Testis (tissue), 3 donors: Measurements from ENCODE around the gene ZFP69. TPM values are rescaled to one million over a fixed set of nuclear protein-coding genes. Genes with fewer than 3 reads are reported as not detected.

Experiments used
- DNase-seq: peaks from one replicate; pipeline ENCODE4 v3.0.0-alpha.2; 2019
- H3K27ac ChIP-seq, 2 donors: fragments of 200-600 bp; sonication (generic); one replicate each; pipeline ENCODE4 v1.5.1; 2019
- H3K27me3 ChIP-seq: fragments of 200-600 bp; sonication (generic); one replicate; pipeline ENCODE4 v1.5.1; 2019
- H3K36me3 ChIP-seq: fragments of 200-600 bp; sonication (generic); one replicate; pipeline ENCODE4 v1.5.1; 2017; ENCODE audit warnings: low read depth; ENCODE audit errors: missing control alignments
- H3K4me1 ChIP-seq: fragments of 200-600 bp; sonication (generic); one replicate; pipeline ENCODE4 v1.5.1; 2019
- H3K4me3 ChIP-seq, 2 donors: fragments of 200-600 bp; sonication (generic); one replicate each; pipeline ENCODE4 v1.5.1; 2017 to 2019
- H3K9me3 ChIP-seq: fragments of 200-600 bp; sonication (generic); one replicate; pipeline ENCODE4 v1.5.1; 2017
- POLR2A ChIP-seq: fragments of 450-650 bp; IDR thresholded peaks from one replicate; pipeline ENCODE4 v1.6.1; 2017; ENCODE audit warnings: antibody characterized with exemption, mild to moderate bottlenecking, moderate library complexity
- WGBS, 2 donors: methylation state at CpG; one replicate each; pipeline ENCODE4 v1.1.5; 2018; 5-methylcytosine and 5-hydroxymethylcytosine counted together
- intact Hi-C: fragments of 100-400 bp; cut with DNase I; formaldehyde crosslinking; loops from one replicate; pipeline ENCODE4 v1.15.1; 2023; ENCODE audit warnings: low total_unique reads
- polyA plus RNA-seq: library from polyadenylated mRNA; stranded (reverse); fragments of 350-450 nt; fragmentation: Illumina TruSeq; extraction: RNeasy Lipid Tissue Mini Kit (QIAGEN cat#74804); gene quantifications from one replicate; pipeline ENCODE4 v1.2.3, GENCODE V29; 2014; ENCODE audit warnings: low read depth, low replicate concordance; ENCODE audit not compliant: insufficient read depth
- total RNA-seq, 2 donors: library from RNA; depleted of rRNA; stranded (reverse); fragments of >200 nt; gene quantifications; one replicate each; pipeline ENCODE4 v1.2.3, GENCODE V29; 2016
- TF ChIP-seq, protein P1 (sequence below), 3 experiments: fragments of 450-650 bp in 2 of 3; fragments of 200-600 bp in 1 of 3; sonication (generic) in 1 of 3; IDR thresholded peaks; one replicate each; pipeline ENCODE4 v1.5.1; 2016 to 2019; ENCODE audit warnings: antibody characterized with exemption in 3 of 3, mild to moderate bottlenecking in 2 of 3, moderate library complexity in 1 of 3

Gene ZFP69
- total and polyA plus RNA-seq, 3 donors from 2014 or later, result 5.4 to 9.3 (median 6.7) TPM

DNA sequence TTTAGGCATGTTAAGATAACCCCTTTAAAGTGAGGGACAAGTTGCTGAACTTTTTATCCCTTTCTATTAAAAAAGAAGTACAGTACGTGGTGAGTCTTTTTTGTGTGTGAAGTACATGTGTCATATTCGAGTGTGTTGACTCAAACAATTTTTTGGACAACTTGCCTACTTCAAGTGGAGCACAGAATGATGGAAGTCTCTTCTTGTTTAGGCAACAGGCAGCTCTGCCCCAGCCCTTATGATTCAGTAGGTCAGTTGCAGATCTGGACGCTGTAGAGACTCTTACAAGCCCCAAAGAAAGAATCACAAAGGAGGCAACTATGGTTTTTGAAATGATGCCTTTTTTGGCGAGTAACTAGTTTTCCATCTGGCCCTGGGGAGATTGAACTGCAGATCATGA lies 41.2 kb upstream of the ZFP69 start:
- no peaks in the 10 kb centered on the region for H3K36me3 ChIP-seq
- no peaks in the 10 kb centered on the region for H3K27me3 ChIP-seq
- TF ChIP-seq, protein P1, sequence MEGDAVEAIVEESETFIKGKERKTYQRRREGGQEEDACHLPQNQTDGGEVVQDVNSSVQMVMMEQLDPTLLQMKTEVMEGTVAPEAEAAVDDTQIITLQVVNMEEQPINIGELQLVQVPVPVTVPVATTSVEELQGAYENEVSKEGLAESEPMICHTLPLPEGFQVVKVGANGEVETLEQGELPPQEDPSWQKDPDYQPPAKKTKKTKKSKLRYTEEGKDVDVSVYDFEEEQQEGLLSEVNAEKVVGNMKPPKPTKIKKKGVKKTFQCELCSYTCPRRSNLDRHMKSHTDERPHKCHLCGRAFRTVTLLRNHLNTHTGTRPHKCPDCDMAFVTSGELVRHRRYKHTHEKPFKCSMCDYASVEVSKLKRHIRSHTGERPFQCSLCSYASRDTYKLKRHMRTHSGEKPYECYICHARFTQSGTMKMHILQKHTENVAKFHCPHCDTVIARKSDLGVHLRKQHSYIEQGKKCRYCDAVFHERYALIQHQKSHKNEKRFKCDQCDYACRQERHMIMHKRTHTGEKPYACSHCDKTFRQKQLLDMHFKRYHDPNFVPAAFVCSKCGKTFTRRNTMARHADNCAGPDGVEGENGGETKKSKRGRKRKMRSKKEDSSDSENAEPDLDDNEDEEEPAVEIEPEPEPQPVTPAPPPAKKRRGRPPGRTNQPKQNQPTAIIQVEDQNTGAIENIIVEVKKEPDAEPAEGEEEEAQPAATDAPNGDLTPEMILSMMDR (IDR thresholded peaks at IDR 0.05), result no peak
- no peak for TF ChIP-seq POLR2A
- WGBS, 2 donors, result 89 to 91% methylated on average over 4 of the region's 4 CpGs
- H3K4me3 ChIP-seq, result no peak overlapping the region
- no peak overlapping the region for H3K27ac ChIP-seq
- H3K9me3 ChIP-seq, result no peaks in the 10 kb centered on the region
- no peaks in the 10 kb centered on the region for H3K4me1 ChIP-seq
- intact Hi-C loops, result no loop called here
- DNase-seq, result no peak

DNA sequence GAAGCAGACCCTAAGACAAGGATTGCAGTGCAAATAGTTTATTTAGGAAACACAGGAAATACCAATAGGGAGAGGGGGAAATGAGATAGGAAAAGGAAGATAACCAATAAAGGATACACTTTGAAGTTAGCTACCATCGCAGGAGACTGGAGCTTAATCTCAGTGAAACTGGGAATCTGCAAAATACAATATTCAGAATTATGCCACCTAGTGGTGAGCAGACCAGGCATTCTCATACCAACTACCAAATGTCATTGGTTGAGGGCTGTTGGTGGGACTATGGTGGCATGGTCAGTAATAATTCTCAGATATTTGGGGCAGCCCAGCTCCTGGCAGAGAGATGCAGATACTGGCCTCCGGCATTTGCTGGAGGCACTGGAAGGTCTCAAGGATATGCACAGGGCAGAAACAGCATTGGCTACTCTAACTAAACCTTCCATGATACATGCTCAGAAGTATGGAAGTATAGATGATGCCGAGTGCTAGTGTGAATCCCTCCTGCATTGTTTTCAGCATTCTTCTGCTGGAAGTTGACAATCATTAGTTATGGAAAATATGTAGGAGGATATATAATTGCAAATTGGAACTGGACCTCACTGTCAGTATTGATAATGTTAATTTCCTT lies 38.6 kb upstream of the ZFP69 start:
- no peak for TF ChIP-seq POLR2A
- TF ChIP-seq, protein P1 (IDR thresholded peaks at IDR 0.05), result peak in 2 of 3 experiments; percentile 60 to 62
- Histone ChIP-seq H3K27ac (no peak overlapping the region), H3K4me1 (no peaks in the 10 kb centered on the region), H3K4me3 (no peak overlapping the region), H3K9me3 (no peaks in the 10 kb centered on the region), H3K36me3 (no peaks in the 10 kb centered on the region), H3K27me3 (no peaks in the 10 kb centered on the region)
- intact Hi-C loops, result no loop called here
- WGBS, 2 donors, result 70 to 71% methylated on average over 3 of the region's 3 CpGs
- peak; percentile 25 for DNase-seq

DNA sequence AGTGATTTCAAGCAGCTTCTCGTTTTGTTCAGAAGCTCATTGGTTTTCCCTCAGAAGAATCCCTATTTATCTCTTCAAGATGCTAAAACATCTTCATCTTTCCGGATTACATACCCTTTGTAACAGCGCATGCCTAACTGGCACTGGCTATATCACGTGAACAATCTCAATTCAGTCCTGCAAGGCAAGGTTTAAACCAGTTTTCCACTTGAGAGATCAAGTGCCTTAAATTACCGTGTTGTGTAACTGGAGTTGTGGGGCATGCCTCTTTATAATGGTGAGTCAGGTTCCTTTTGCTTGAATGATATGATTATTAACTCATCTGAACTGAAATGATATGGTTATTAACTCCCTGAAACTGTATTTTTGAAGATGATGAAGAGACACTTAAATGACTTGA lies 37.8 kb upstream of the ZFP69 start:
- no peaks in the 10 kb centered on the region for H3K27me3 ChIP-seq
- TF ChIP-seq, protein P1 (IDR thresholded peaks at IDR 0.05), result no peak
- TF ChIP-seq POLR2A, result no peak
- H3K4me1 ChIP-seq, result no peaks in the 10 kb centered on the region
- no peaks in the 10 kb centered on the region for H3K36me3 ChIP-seq
- no peak overlapping the region for H3K27ac ChIP-seq
- no peaks in the 10 kb centered on the region for H3K9me3 ChIP-seq
- 89 to 93% methylated on average over 5 of the region's 5 CpGs for WGBS, 2 donors
- H3K4me3 ChIP-seq, result no peak overlapping the region
- intact Hi-C loops, result no loop called here
- DNase-seq, result no peak

DNA sequence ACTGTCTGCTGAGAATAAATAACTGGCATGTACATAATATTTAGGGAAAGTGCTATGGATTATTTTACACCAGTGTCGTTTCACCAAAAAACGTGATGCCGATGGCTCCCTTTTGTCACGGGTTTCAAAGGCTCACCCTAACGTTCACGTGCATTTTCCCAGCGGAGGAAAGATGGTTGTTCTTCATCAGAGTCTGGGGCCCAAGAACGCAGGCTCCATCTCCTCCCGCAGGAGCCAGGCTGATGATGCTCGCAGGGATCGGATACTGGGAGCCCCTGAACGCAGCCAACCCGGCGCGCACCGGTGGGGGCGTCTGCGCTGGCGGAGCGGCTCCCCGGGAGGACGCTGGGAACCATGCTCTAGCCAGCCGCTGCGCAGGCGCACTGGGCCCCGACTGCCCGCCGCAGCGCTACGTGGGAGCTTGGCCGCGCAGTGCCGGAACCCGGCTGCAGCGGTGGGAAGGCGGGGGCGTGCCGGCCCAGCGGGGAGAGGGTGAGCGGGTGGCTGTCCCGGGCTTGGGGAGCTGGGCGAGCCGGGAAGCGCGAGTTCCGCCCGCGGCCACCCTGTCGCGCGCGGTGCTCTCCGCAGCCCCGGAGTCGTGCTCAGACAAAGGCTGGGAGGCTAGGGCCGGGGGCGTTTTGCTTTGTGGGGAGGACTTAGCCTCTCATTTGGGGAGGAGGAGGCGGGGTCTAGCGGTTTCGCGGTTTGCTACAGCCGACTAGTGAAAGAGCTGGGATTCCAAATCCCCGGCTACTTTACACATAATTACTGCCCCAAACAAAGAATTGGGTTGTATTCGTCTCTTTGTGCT lies 27.2 kb upstream of the ZFP69 start, which contains the start of gene ZFP69B:
TSS of gene ZFP69B (plus strand) at position 793 of the 811 bp plus-strand sequence. CDS start 486 bp downstream, outside the sequence.
- 0% methylated on average over 9 to 58 of the region's 64 CpGs for WGBS, 2 donors
- Histone ChIP-seq H3K36me3 (no peaks in the 10 kb centered on the region), H3K27me3 (no peaks in the 10 kb centered on the region), H3K9me3 (no peaks in the 10 kb centered on the region), H3K4me1 (no peaks in the 10 kb centered on the region), H3K4me3 (peak within 1 kb of the TSS; percentile 66 to 67), H3K27ac (peak within 1 kb of the TSS; percentile 79 to 80)
- no peak for TF ChIP-seq POLR2A
- TF ChIP-seq, protein P1 (IDR thresholded peaks at IDR 0.05), result peak in 1 of 3 experiments; percentile 2
- peak; percentile 91 for DNase-seq
- intact Hi-C loops, result no loop called here
